ENCODE measurements around the gene OLFM4. TPM values are rescaled to one million over a fixed set of nuclear protein-coding genes. Genes with fewer than 3 reads are reported as not detected.

Gene OLFM4
- total RNA-seq, 4 donors from 2014 or later = 0.29 to 0.83 TPM; not detected in 2

DNA sequence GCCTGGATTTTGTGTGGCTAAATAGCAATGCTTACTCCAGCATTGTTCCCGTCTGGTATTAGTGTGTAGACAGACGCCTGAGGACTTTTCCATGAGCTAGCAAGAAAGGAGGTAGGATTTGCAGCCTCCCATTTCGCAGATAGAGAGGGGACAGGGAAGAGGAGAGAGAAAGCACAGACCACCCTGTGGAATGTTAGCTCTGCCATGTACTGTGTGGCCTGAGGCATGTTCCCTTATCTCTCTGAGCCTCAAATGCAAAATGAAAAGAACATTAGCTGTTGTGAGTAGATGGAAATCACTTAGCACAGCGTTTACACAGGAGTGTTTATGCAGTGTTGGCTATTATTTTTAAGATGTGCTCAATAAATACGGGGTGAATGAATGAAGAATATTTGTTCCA lies 45.5 kb downstream of the OLFM4 start:
- 52% methylated on average over 5 of the region's 5 CpGs for WGBS

DNA sequence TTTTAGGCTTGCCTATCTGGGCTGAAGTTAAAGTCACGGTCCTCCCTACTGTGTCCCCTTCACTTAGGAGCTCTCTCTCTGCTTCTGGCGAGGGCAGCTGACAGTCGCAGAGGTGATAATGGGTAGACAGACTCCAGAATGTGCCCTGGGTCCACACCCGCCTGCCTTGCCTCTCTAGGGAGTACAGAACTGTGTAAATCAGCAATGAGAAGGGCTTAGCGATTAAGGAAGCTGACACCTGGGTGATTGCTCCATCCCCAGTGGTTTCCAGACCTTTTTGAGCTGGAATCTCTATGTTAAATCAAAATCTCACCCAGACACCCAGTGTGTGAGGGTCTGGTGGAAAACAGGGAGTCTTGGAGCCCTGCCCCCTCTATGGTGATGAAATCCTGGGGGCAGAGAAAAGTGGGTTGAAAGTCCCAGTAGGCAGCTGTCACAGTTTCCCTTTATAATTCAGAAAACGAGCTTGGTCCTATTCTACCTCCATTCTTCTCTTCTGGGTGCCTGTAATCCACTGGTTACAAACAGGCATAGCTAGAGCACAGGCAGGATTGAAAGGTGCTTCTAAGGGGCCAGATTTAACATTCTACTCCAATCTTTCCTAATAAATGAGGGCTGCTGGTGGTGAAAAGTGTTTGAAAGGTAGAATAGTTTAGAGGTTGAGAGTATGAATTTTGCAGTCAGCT lies 46.9 kb downstream of the OLFM4 start:
- TF ChIP-seq POLR2AphosphoS5 (IDR thresholded peaks at IDR 0.05) = no peak
- TF ChIP-seq POLR2A (IDR thresholded peaks at IDR 0.05) = no peak
- TF ChIP-seq, protein P1, sequence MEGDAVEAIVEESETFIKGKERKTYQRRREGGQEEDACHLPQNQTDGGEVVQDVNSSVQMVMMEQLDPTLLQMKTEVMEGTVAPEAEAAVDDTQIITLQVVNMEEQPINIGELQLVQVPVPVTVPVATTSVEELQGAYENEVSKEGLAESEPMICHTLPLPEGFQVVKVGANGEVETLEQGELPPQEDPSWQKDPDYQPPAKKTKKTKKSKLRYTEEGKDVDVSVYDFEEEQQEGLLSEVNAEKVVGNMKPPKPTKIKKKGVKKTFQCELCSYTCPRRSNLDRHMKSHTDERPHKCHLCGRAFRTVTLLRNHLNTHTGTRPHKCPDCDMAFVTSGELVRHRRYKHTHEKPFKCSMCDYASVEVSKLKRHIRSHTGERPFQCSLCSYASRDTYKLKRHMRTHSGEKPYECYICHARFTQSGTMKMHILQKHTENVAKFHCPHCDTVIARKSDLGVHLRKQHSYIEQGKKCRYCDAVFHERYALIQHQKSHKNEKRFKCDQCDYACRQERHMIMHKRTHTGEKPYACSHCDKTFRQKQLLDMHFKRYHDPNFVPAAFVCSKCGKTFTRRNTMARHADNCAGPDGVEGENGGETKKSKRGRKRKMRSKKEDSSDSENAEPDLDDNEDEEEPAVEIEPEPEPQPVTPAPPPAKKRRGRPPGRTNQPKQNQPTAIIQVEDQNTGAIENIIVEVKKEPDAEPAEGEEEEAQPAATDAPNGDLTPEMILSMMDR (IDR thresholded peaks at IDR 0.05) = no peak
- WGBS = 74% methylated on average over 6 of the region's 6 CpGs

More for the DNA sequence above, 45.5 kb downstream of the OLFM4 start:
- H3K27me3 ChIP-seq = no peaks in the 10 kb centered on the region
- DNase-seq (ENCODE audit: low spot score in 2 of 2) = no peak
- H3K4me1 ChIP-seq = no peaks in the 10 kb centered on the region
- H3K27ac ChIP-seq = no peak overlapping the region
- TF ChIP-seq EP300 (IDR thresholded peaks at IDR 0.05) (no peak), POLR2A (IDR thresholded peaks at IDR 0.05) (no peak), POLR2AphosphoS5 (IDR thresholded peaks at IDR 0.05) (no peak)
- TF ChIP-seq, protein P1 (IDR thresholded peaks at IDR 0.05) = no peak
- H3K9me3 ChIP-seq = no peaks in the 10 kb centered on the region
- no peak overlapping the region for H3K4me3 ChIP-seq
- no peaks in the 10 kb centered on the region for H3K36me3 ChIP-seq

DNA sequence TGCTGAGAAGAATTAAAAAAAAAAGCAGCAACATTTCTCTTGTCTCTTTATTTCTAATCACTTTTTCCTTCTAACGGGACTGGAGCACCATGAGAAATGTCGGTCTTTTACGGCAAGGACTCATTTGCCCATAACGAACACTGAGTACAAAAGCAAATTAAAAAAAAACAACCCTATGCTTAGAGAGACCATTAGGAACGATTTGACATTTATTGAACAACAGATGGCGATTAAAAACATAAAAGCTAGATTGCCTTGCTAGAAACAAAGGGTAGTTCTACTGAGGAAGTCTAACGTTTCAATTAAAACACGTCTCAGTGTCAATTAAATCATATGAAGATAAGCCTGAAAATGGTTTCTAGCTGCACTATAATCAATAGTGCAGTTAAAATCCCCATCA lies 51.1 kb downstream of the OLFM4 start:
- TF ChIP-seq EP300 (IDR thresholded peaks at IDR 0.05) = no peak
- TF ChIP-seq POLR2AphosphoS5 (IDR thresholded peaks at IDR 0.05) = no peak
- TF ChIP-seq, protein P1 (IDR thresholded peaks at IDR 0.05) = no peak
- TF ChIP-seq POLR2A (IDR thresholded peaks at IDR 0.05) = no peak
- Histone ChIP-seq H3K36me3 (no peaks in the 10 kb centered on the region), H3K4me3 (no peak overlapping the region), H3K9me3 (no peaks in the 10 kb centered on the region), H3K27me3 (no peaks in the 10 kb centered on the region), H3K4me1 (no peaks in the 10 kb centered on the region), H3K27ac (no peak overlapping the region)
- no peak for DNase-seq (ENCODE audit: low spot score in 2 of 2)
- 77% methylated on average over 8 of the region's 8 CpGs for WGBS

More for the DNA sequence above, 46.9 kb downstream of the OLFM4 start:
- no peaks in the 10 kb centered on the region for H3K27me3 ChIP-seq
- H3K27ac ChIP-seq = no peak overlapping the region
- no peak overlapping the region for H3K4me3 ChIP-seq
- no peaks in the 10 kb centered on the region for H3K4me1 ChIP-seq
- H3K9me3 ChIP-seq = no peaks in the 10 kb centered on the region
- DNase-seq (ENCODE audit: low spot score in 2 of 2) = no peak
- H3K36me3 ChIP-seq = no peaks in the 10 kb centered on the region

DNA sequence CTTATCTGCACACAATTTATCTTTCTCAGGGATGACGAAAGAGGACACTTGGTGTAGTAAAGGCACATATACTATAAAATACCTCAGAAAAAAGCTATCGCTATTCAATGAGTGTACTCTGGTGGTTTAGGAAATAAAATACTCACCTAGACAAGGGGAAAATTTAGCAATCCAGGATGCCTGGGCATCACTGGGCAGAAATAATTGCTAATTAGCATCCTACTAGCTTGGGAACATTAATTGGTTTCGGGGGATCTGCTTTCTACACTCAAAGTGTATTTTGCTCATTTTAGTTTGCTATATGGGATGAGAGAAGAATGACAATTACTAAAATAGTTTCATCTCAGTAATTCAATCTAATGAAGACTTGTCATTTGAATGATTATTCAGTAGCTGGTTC lies 60.3 kb downstream of the OLFM4 start:
- no peaks in the 10 kb centered on the region for H3K27me3 ChIP-seq
- TF ChIP-seq EP300 (IDR thresholded peaks at IDR 0.05) (no peak), POLR2A (IDR thresholded peaks at IDR 0.05) (no peak), POLR2AphosphoS5 (IDR thresholded peaks at IDR 0.05) (no peak)
- TF ChIP-seq, protein P1 (IDR thresholded peaks at IDR 0.05) = no peak
- 57% methylated on average over 3 of the region's 3 CpGs for WGBS

DNA sequence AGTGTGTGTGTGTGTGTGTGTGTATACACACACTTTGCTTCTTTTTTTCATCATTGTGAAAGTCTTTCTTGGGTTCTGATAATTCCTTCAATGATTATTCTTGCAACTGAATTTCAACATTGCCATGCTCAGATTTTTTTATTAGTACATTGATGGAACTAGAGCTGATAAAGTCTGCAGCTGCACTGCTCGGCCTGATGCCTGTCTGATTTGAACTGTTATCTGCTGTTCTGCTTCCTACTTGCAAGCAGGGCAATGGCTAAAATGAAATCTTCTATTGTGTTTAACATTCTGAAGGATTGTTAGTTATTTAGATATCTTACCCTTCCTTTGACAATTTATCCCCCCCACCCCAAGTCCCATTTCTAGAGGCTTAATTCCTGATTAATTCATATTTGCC lies 61.3 kb downstream of the OLFM4 start:
- H3K4me3 ChIP-seq = no peak overlapping the region
- no peaks in the 10 kb centered on the region for H3K9me3 ChIP-seq
- H3K4me1 ChIP-seq = no peaks in the 10 kb centered on the region
- no peak for TF ChIP-seq POLR2A (IDR thresholded peaks at IDR 0.05)
- TF ChIP-seq POLR2AphosphoS5 (IDR thresholded peaks at IDR 0.05) = no peak
- TF ChIP-seq, protein P1 (IDR thresholded peaks at IDR 0.05) = no peak
- no peak for TF ChIP-seq EP300 (IDR thresholded peaks at IDR 0.05)
- no peak overlapping the region for H3K27ac ChIP-seq
- DNase-seq (ENCODE audit: low spot score in 2 of 2) = no peak
- no peaks in the 10 kb centered on the region for H3K27me3 ChIP-seq
- 67% methylated on average over 1 of the region's 1 CpG for WGBS
- H3K36me3 ChIP-seq = no peaks in the 10 kb centered on the region

More for the DNA sequence above, 60.3 kb downstream of the OLFM4 start:
- no peaks in the 10 kb centered on the region for H3K36me3 ChIP-seq
- H3K9me3 ChIP-seq = no peaks in the 10 kb centered on the region
- no peak overlapping the region for H3K27ac ChIP-seq
- no peaks in the 10 kb centered on the region for H3K4me1 ChIP-seq
- no peak overlapping the region for H3K4me3 ChIP-seq
- no peak for DNase-seq (ENCODE audit: low spot score in 2 of 2)
